A673 (cell line): ENCODE measurements around the gene OR2AT4.

Experiments
- CTCF ChIP-seq: fragments of 300-800, 200-600 bp; sonication (generic); conservative IDR thresholded peaks from 2 replicates; pipeline ENCODE4 v1.5.1; 2017; ENCODE audit warnings: low read depth, mild to moderate bottlenecking, antibody characterized with exemption, low read length, moderate library complexity, mixed read lengths
- EZH2 ChIP-seq: fragments of 200-600 bp; sonication (generic); IDR thresholded peaks from 2 replicates; pipeline ENCODE4 v1.6.1; 2017; ENCODE audit warnings: borderline replicate concordance, low read depth, mild to moderate bottlenecking, mixed read lengths, antibody characterized with exemption, low read length; ENCODE audit not compliant: poor library complexity, severe bottlenecking

GRCh38 chr11:75056814-75057213 is 39.9 kb downstream of the OR2AT4 start:
- TF ChIP-seq CTCF (no peak), EZH2 (no peak)
